Neural cell (in vitro differentiated cells): Measurements from ENCODE around the gene CCNDBP1. TPM values are rescaled to one million over a fixed set of nuclear protein-coding genes. Genes with fewer than 3 reads are reported as not detected.

Experiments used
- H2AFZ ChIP-seq: fragments of 200-600, 300-800 bp; sonication (generic), shearing (Covaris generic); 2 replicates; pipeline ENCODE4 v1.6.0; 2014; ENCODE audit warnings: low read depth, mild to moderate bottlenecking, antibody characterized with exemption, low read length, moderate library complexity
- H3F3A ChIP-seq: fragments of 200-600 bp; shearing (Covaris generic); 2 replicates; pipeline ENCODE4 v1.6.1; 2016; ENCODE audit warnings: mild to moderate bottlenecking, moderate library complexity, mixed read lengths, antibody characterized with exemption, low read length; ENCODE audit not compliant: insufficient read depth, poor library complexity, severe bottlenecking
- H3K27ac ChIP-seq: fragments of 200-600, 300-800 bp; sonication (generic), shearing (Covaris generic); 2 replicates; pipeline ENCODE4 v1.5.1; 2014; ENCODE audit warnings: mild to moderate bottlenecking, low read length, moderate library complexity
- H3K27me3 ChIP-seq: fragments of 300-800, 200-600 bp; sonication (generic), shearing (Covaris generic); 2 replicates; pipeline ENCODE4 v1.6.0; 2014; ENCODE audit warnings: mild to moderate bottlenecking, low read depth, low read length, moderate library complexity; ENCODE audit not compliant: insufficient read depth
- H3K36me3 ChIP-seq: fragments of 300-800, 200-600 bp; sonication (generic), shearing (Covaris generic); 2 replicates; pipeline ENCODE4 v1.5.1; 2014; ENCODE audit warnings: mild to moderate bottlenecking, antibody characterized with exemption, low read length, moderate library complexity; ENCODE audit not compliant: insufficient read depth
- H3K4me2 ChIP-seq: fragments of 300-800, 200-600 bp; sonication (generic), shearing (Covaris generic); 2 replicates; pipeline ENCODE4 v1.6.0; 2014; ENCODE audit warnings: mild to moderate bottlenecking, low read length
- H3K4me3 ChIP-seq: fragments of 300-800, 200-600 bp; sonication (generic), shearing (Covaris generic); 2 replicates; pipeline ENCODE4 v1.5.1; 2014; ENCODE audit warnings: mild to moderate bottlenecking, low read length, moderate library complexity
- H3K79me2 ChIP-seq: fragments of 200-600 bp; shearing (Covaris generic); replicated peaks from 2 replicates; pipeline ENCODE4 v1.6.0; 2014; ENCODE audit warnings: mild to moderate bottlenecking, low read length, moderate library complexity; ENCODE audit not compliant: insufficient read depth
- H3K9ac ChIP-seq: fragments of 300-800, 200-600 bp; sonication (generic), shearing (Covaris generic); 2 replicates; pipeline ENCODE4 v1.6.1; 2016; ENCODE audit warnings: mild to moderate bottlenecking, low read length, mixed read lengths
- H3K9me2 ChIP-seq: fragments of 200-600 bp; shearing (Covaris generic); 2 replicates; pipeline ENCODE4 v1.6.1; 2016; ENCODE audit warnings: mild to moderate bottlenecking, low read length, mixed read lengths; ENCODE audit not compliant: insufficient read depth
- H3K9me3 ChIP-seq: fragments of 200-600, 300-800 bp; sonication (generic), shearing (Covaris generic); 2 replicates; pipeline ENCODE4 v1.6.1; 2016; ENCODE audit warnings: mild to moderate bottlenecking, mixed run types, low read length, moderate library complexity, mixed read lengths
- H4K20me1 ChIP-seq: fragments of 200-600 bp; shearing (Covaris generic); 2 replicates; pipeline ENCODE4 v1.6.1; 2016; ENCODE audit warnings: mild to moderate bottlenecking, mixed run types; ENCODE audit not compliant: insufficient read depth
- CTCF ChIP-seq: fragments of 450-650 bp; IDR thresholded peaks from 2 replicates; pipeline ENCODE4 v1.5.1; 2014; ENCODE audit warnings: antibody characterized with exemption, mild to moderate bottlenecking, moderate library complexity; ENCODE audit not compliant: poor library complexity, severe bottlenecking
- EP300 ChIP-seq: fragments of 450-650 bp; conservative IDR thresholded peaks from 2 replicates; pipeline ENCODE4 v1.6.1; 2014; ENCODE audit warnings: antibody characterized with exemption, mild to moderate bottlenecking, moderate library complexity; ENCODE audit not compliant: poor library complexity, severe bottlenecking
- EZH2 ChIP-seq: fragments of 200-600, 300-800 bp; shearing (Covaris generic), sonication (generic); IDR thresholded peaks from 2 replicates; pipeline ENCODE4 v1.6.1; 2014; ENCODE audit warnings: antibody characterized with exemption, low read length, borderline replicate concordance, mild to moderate bottlenecking; ENCODE audit not compliant: insufficient read depth, poor library complexity, severe bottlenecking
- MXI1 ChIP-seq: fragments of 450-650 bp; conservative IDR thresholded peaks from 2 replicates; pipeline ENCODE4 v1.6.1; 2014; ENCODE audit warnings: antibody characterized with exemption, mild to moderate bottlenecking; ENCODE audit not compliant: poor library complexity, severe bottlenecking
- POLR2AphosphoS5 ChIP-seq: IDR thresholded peaks from 2 replicates; pipeline ENCODE4 v1.6.1; 2012
- RAD21 ChIP-seq: fragments of 450-650 bp; conservative IDR thresholded peaks from 2 replicates; pipeline ENCODE4 v1.6.1; 2014; ENCODE audit warnings: antibody characterized with exemption, mild to moderate bottlenecking, moderate library complexity
- REST ChIP-seq: IDR thresholded peaks from 2 replicates; pipeline ENCODE4 v1.6.1; 2012; ENCODE audit warnings: borderline replicate concordance
- SMC3 ChIP-seq: fragments of 450-650 bp; conservative IDR thresholded peaks from 2 replicates; pipeline ENCODE4 v1.6.1; 2014; ENCODE audit warnings: antibody characterized with exemption, mild to moderate bottlenecking, moderate library complexity; ENCODE audit not compliant: poor library complexity
- TAF1 ChIP-seq: IDR thresholded peaks from 2 replicates; pipeline ENCODE4 v1.6.1; 2012; ENCODE audit warnings: low read depth
- polyA minus RNA-seq: library from RNA; depleted of rRNA, polyadenylated mRNA; stranded (reverse); fragments of >200 nt; gene quantifications from 2 replicates; pipeline ENCODE4 v1.2.3, GENCODE V29; 2014
- polyA plus RNA-seq: library from polyadenylated mRNA; depleted of rRNA; stranded (reverse); fragments of >200 nt; gene quantifications from 2 replicates; pipeline ENCODE4 v1.2.3, GENCODE V29; 2014

Gene CCNDBP1
- polyA plus RNA-seq: 67.6 and 89.2 TPM in 2 replicates
- polyA minus RNA-seq: 25.4 and 32.4 TPM in 2 replicates

GRCh38 chr15:43185157-43186002, at the start of gene CCNDBP1:
Gene CCNDBP1, plus strand, starts transcription at chr15:43185403. Its CDS starts 96 bp downstream, at chr15:43185499.
- peak within 1 kb of the TSS; percentile 75 for H3K27ac ChIP-seq
- H3K27me3 ChIP-seq: no peaks in the 10 kb centered on the region
- H3K9me2 ChIP-seq: no peaks in the 10 kb centered on the region
- H4K20me1 ChIP-seq: no peaks in the 10 kb centered on the region
- H3K9ac ChIP-seq: peak within 1 kb of the TSS; percentile 91
- peak within 1 kb of the TSS; percentile 80 for H3K4me3 ChIP-seq
- peak within 1 kb of the TSS; percentile 89 for H3K4me2 ChIP-seq
- no peaks in the 10 kb centered on the region for H3K9me3 ChIP-seq
- TF ChIP-seq MXI1 (peak; percentile 48), CTCF (peak; percentile 75), SMC3 (peak; percentile 69), POLR2AphosphoS5 (peak; percentile 58), REST (peak; percentile 64), EP300 (no peak), RAD21 (peak; percentile 58), TAF1 (peak; percentile 36), EZH2 (no peak)
- no peaks in the 10 kb centered on the region for H3F3A ChIP-seq
- peak within 1 kb of the TSS; percentile 99 for H2AFZ ChIP-seq
- peaks cover 16% of the 10 kb centered on the region for H3K79me2 ChIP-seq
- no peaks in the 10 kb centered on the region for H3K36me3 ChIP-seq

GRCh38 chr15:43143203-43143941, 41.8 kb upstream of the CCNDBP1 start:
- H3F3A ChIP-seq: no peaks in the 10 kb centered on the region
- H3K36me3 ChIP-seq: no peaks in the 10 kb centered on the region
- H3K79me2 ChIP-seq: no peaks in the 10 kb centered on the region
- no peak overlapping the region for H3K27ac ChIP-seq
- H3K9me2 ChIP-seq: no peaks in the 10 kb centered on the region
- no peak overlapping the region for H3K9ac ChIP-seq
- H3K27me3 ChIP-seq: no peaks in the 10 kb centered on the region
- H3K9me3 ChIP-seq: no peaks in the 10 kb centered on the region
- H3K4me2 ChIP-seq: no peak overlapping the region
- TF ChIP-seq MXI1: no peak
- no peak for TF ChIP-seq EP300
- no peak for TF ChIP-seq RAD21
- TF ChIP-seq EZH2: no peak
- no peak for TF ChIP-seq REST
- no peak for TF ChIP-seq CTCF
- TF ChIP-seq TAF1: no peak
- no peak for TF ChIP-seq POLR2AphosphoS5
- TF ChIP-seq SMC3: no peak
- H4K20me1 ChIP-seq: no peaks in the 10 kb centered on the region
- H3K4me3 ChIP-seq: no peak overlapping the region
- no peak overlapping the region for H2AFZ ChIP-seq
